IMR-90 (cell line): ENCODE results near the gene IFT57. TPM values are rescaled to one million over a fixed set of nuclear protein-coding genes. Genes with fewer than 3 reads are reported as not detected.

ENCODE experiments used
- ATAC-seq: fragments of 200-7000 bp; cut with Tn5 transposase; 2 replicates; pipeline ENCODE4 v1.9.1; 2020; ENCODE audit warnings: low read depth, mild to moderate bottlenecking, moderate library complexity
- BruUV-seq: library from RNA; stranded (reverse); fragments of 400-500 nt; replicated peaks from 2 replicates; lab custom pipeline; 2021; lab: Mats Ljungman, UMichigan
- CTCF ChIA-PET: fragments of 300-600 bp; formaldehyde crosslinking; extraction: SDS; loops from one replicate; lab custom pipeline; 2021; ENCODE audit warnings: antibody characterized with exemption; lab: Yijun Ruan, JAX
- POLR2A ChIA-PET: fragments of 300-600 bp; sonication (Branson Sonifier 250); formaldehyde crosslinking; loops from one replicate; lab custom pipeline; 2022; ENCODE audit warnings: antibody characterized with exemption; ENCODE audit not compliant: unreplicated experiment; lab: Charles Lee
- DNase-seq: peaks from one replicate; pipeline ENCODE4 v3.0.0; 2013
- H2AFZ ChIP-seq: replicated peaks from 2 replicates; pipeline ENCODE3; 2013; ENCODE audit warnings: low read length, mild to moderate bottlenecking; ENCODE audit not compliant: poor library complexity
- H2AK5ac ChIP-seq: 2 replicates; pipeline ENCODE4 v1.6.1; 2013; ENCODE audit warnings: low read depth, low read length, inconsistent platforms
- H2AK9ac ChIP-seq: replicated peaks from 2 replicates; pipeline ENCODE3; 2013; ENCODE audit warnings: mild to moderate bottlenecking, low read depth, low read length, moderate library complexity; ENCODE audit not compliant: poor library complexity
- H2BK120ac ChIP-seq: 2 replicates; pipeline ENCODE4 v1.6.1; 2013; ENCODE audit warnings: low read depth, low read length, inconsistent platforms
- H2BK15ac ChIP-seq: 3 replicates; pipeline ENCODE4 v1.6.1; 2013; ENCODE audit warnings: low read depth, low read length, inconsistent platforms
- H2BK20ac ChIP-seq: 2 replicates; pipeline ENCODE4 v1.6.1; 2013; ENCODE audit warnings: low read depth, mild to moderate bottlenecking, inconsistent platforms, low read length, moderate library complexity
- H2BK5ac ChIP-seq: 2 replicates; pipeline ENCODE4 v1.6.1; 2013; ENCODE audit warnings: mild to moderate bottlenecking, low read depth, low read length, inconsistent platforms; ENCODE audit not compliant: poor library complexity, severe bottlenecking
- H3K14ac ChIP-seq: replicated peaks from 2 replicates; pipeline ENCODE4 v1.6.1; 2013; ENCODE audit warnings: low read depth, low read length, inconsistent platforms
- H3K18ac ChIP-seq: 2 replicates; pipeline ENCODE4 v1.6.1; 2013; ENCODE audit warnings: low read depth, low read length, control low read depth
- H3K23ac ChIP-seq: 2 replicates; pipeline ENCODE4 v1.6.1; 2013; ENCODE audit warnings: low read depth, low read length, inconsistent platforms
- H3K27ac ChIP-seq: 2 replicates; pipeline ENCODE4 v1.5.1; 2013; ENCODE audit warnings: mild to moderate bottlenecking, control low read depth, low read length; ENCODE audit not compliant: insufficient read depth
- H3K27me3 ChIP-seq: 2 replicates; pipeline ENCODE4 v1.6.1; 2013; ENCODE audit warnings: low read length; ENCODE audit not compliant: control insufficient read depth, insufficient read depth
- H3K36me3 ChIP-seq: 2 replicates; pipeline ENCODE4 v1.6.1; 2013; ENCODE audit warnings: low read length, mixed read lengths; ENCODE audit not compliant: control insufficient read depth, insufficient read depth
- H3K4ac ChIP-seq: 2 replicates; pipeline ENCODE4 v1.6.1; 2013; ENCODE audit warnings: low read depth, low read length, inconsistent platforms
- H3K4me1 ChIP-seq: 2 replicates; pipeline ENCODE4 v1.6.1; 2013; ENCODE audit warnings: low read length, mixed read lengths; ENCODE audit not compliant: control insufficient read depth, insufficient read depth
- H3K4me2 ChIP-seq: 2 replicates; pipeline ENCODE4 v1.6.1; 2013; ENCODE audit warnings: low read depth, mild to moderate bottlenecking, control low read depth, low read length, moderate library complexity
- H3K4me3 ChIP-seq: 2 replicates; pipeline ENCODE4 v1.5.1; 2013; ENCODE audit warnings: low read depth, mild to moderate bottlenecking, control low read depth, low read length, moderate library complexity; ENCODE audit not compliant: insufficient read depth
- H3K56ac ChIP-seq: 2 replicates; pipeline ENCODE4 v1.6.1; 2013; ENCODE audit warnings: low read length, inconsistent platforms; ENCODE audit not compliant: insufficient read depth; ENCODE audit errors: extremely low read depth
- H3K79me1 ChIP-seq, 2 experiments: 2 replicates each; pipeline ENCODE4 v1.6.1; 2013; ENCODE audit warnings: low read length in 2 of 2, inconsistent platforms in 1 of 2, low read depth in 1 of 2
- H3K9ac ChIP-seq: 2 replicates; pipeline ENCODE4 v1.6.1; 2013; ENCODE audit warnings: low read depth, low read length, control low read depth
- H3K9me1 ChIP-seq: 2 replicates; pipeline ENCODE4 v1.6.1; 2013; ENCODE audit warnings: low read length, inconsistent platforms; ENCODE audit not compliant: insufficient read depth
- H3K9me3 ChIP-seq: 2 replicates; pipeline ENCODE4 v1.6.1; 2013; ENCODE audit warnings: low read length; ENCODE audit not compliant: control insufficient read depth, insufficient read depth
- H4K20me1 ChIP-seq: 2 replicates; pipeline ENCODE4 v1.6.1; 2013; ENCODE audit warnings: low read length, inconsistent platforms; ENCODE audit not compliant: insufficient read depth
- H4K5ac ChIP-seq: 2 replicates; pipeline ENCODE4 v1.6.1; 2013; ENCODE audit warnings: mild to moderate bottlenecking, low read depth, low read length, control low read depth
- H4K8ac ChIP-seq, 2 experiments: 2 replicates each; pipeline ENCODE4 v1.6.1; 2013; ENCODE audit warnings: low read depth in 2 of 2, low read length in 2 of 2, control low read depth in 1 of 2, inconsistent platforms in 1 of 2
- H4K91ac ChIP-seq: 2 replicates; pipeline ENCODE4 v1.6.1; 2013; ENCODE audit warnings: low read depth, low read length, inconsistent platforms; ENCODE audit not compliant: insufficient read depth
- BHLHE40 ChIP-seq: fragments of 150-350 bp; IDR thresholded peaks from 2 replicates; pipeline ENCODE4 v1.6.1; 2016; ENCODE audit warnings: mild to moderate bottlenecking, low read depth, low read length
- CEBPB ChIP-seq: IDR thresholded peaks from 2 replicates; pipeline ENCODE4 v1.6.1; 2012; ENCODE audit warnings: low read depth, low read length, improper control_type of control experiment
- CHD1 ChIP-seq: IDR thresholded peaks from 2 replicates; pipeline ENCODE4 v1.6.1; 2012; ENCODE audit warnings: low read depth, low read length, improper control_type of control experiment
- ELK1 ChIP-seq: fragments of 150-350 bp; IDR thresholded peaks from 2 replicates; pipeline ENCODE4 v1.6.1; 2016; ENCODE audit warnings: low read depth, mild to moderate bottlenecking, low read length, moderate library complexity, borderline replicate concordance
- FOS ChIP-seq: fragments of 150-350 bp; IDR thresholded peaks from 2 replicates; pipeline ENCODE4 v1.6.1; 2016; ENCODE audit warnings: low read depth, low read length
- MAFK ChIP-seq: IDR thresholded peaks from 2 replicates; pipeline ENCODE4 v1.6.1; 2012; ENCODE audit warnings: low read depth, low read length, improper control_type of control experiment
- MAZ ChIP-seq: IDR thresholded peaks from 2 replicates; pipeline ENCODE4 v1.6.1; 2012; ENCODE audit warnings: low read depth, mild to moderate bottlenecking, low read length, improper control_type of control experiment, moderate library complexity, borderline replicate concordance
- MXI1 ChIP-seq: IDR thresholded peaks from 2 replicates; pipeline ENCODE4 v1.6.1; 2012; ENCODE audit warnings: low read depth, mild to moderate bottlenecking, low read length, moderate library complexity, borderline replicate concordance
- NFE2L2 ChIP-seq: fragments of 150-350 bp; IDR thresholded peaks from 2 replicates; pipeline ENCODE4 v1.6.1; 2016; ENCODE audit warnings: low read depth, mild to moderate bottlenecking, low read length
- POLR2A ChIP-seq: IDR thresholded peaks from 2 replicates; pipeline ENCODE4 v1.6.1; 2012; ENCODE audit warnings: mild to moderate bottlenecking, low read depth, low read length
- RAD21 ChIP-seq: IDR thresholded peaks from 2 replicates; pipeline ENCODE4 v1.6.1; 2012; ENCODE audit warnings: low read length, improper control_type of control experiment
- RCOR1 ChIP-seq: IDR thresholded peaks from 2 replicates; pipeline ENCODE4 v1.6.1; 2012; ENCODE audit warnings: mild to moderate bottlenecking, low read length, improper control_type of control experiment; ENCODE audit not compliant: insufficient replicate concordance
- RFX5 ChIP-seq: IDR thresholded peaks from 2 replicates; pipeline ENCODE4 v1.8.0; 2012; ENCODE audit warnings: low read depth, mild to moderate bottlenecking, low read length, moderate library complexity
- SMC3 ChIP-seq: fragments of 150-350 bp; IDR thresholded peaks from 2 replicates; pipeline ENCODE4 v1.6.1; 2016; ENCODE audit warnings: low read depth, mild to moderate bottlenecking, antibody characterized with exemption, low read length, moderate library complexity
- USF2 ChIP-seq: fragments of 150-350 bp; IDR thresholded peaks from 2 replicates; pipeline ENCODE4 v1.6.1; 2017; ENCODE audit warnings: mild to moderate bottlenecking, antibody characterized with exemption, low read length, low read depth
- WGBS, 2 experiments: methylation state at CpG; one replicate each; pipeline versions ENCODE4 v1.1.5 to v1.1.7; 2013; ENCODE audit warnings: missing lambda C conversion rate in 2 of 2; ENCODE audit not compliant: insufficient read length in 1 of 2; ENCODE audit errors: extremely low coverage in 2 of 2; 5-methylcytosine and 5-hydroxymethylcytosine counted together
- dilution Hi-C: fragments of 300-500 bp; cut with HindIII; formaldehyde crosslinking; loops from one replicate; pipeline ENCODE4 v1.14.3; 2018; ENCODE audit warnings: low sequenced_read_pairs; ENCODE audit not compliant: unreplicated experiment
- in situ Hi-C: fragments of 300-500 bp; cut with MboI; formaldehyde crosslinking; loops from 3 replicates; pipeline ENCODE4 v1.14.3; 2019; ENCODE audit warnings: low sequenced_read_pairs, inconsistent platforms, mixed read lengths
- intact Hi-C: fragments of 100-400 bp; cut with micrococcal nuclease; formaldehyde crosslinking; loops from 2 replicates; pipeline ENCODE4 v1.10.0; 2022
- polyA plus RNA-seq, 3 experiments: library from polyadenylated mRNA; depleted of rRNA; stranded (reverse); fragments of >200 nt; gene quantifications; 2 replicates each; pipeline ENCODE4 v1.2.3, GENCODE V29; 2012; ENCODE audit warnings: low replicate concordance in 1 of 3
- total RNA-seq: library from RNA; depleted of rRNA; stranded (reverse); fragments of >200 nt; gene quantifications from 2 replicates; pipeline ENCODE4 v1.2.3, GENCODE V29; 2012
- TF ChIP-seq, protein P1 (sequence below): conservative IDR thresholded peaks from 2 replicates; pipeline ENCODE4 v1.5.1; 2012; ENCODE audit warnings: mild to moderate bottlenecking, low read depth, low read length, improper control_type of control experiment

The IFT57 gene
- total and polyA plus RNA-seq, 2 of the 4 experiments (the other 2 are of a cell fraction): 30.0 to 35.3 TPM

DNA sequence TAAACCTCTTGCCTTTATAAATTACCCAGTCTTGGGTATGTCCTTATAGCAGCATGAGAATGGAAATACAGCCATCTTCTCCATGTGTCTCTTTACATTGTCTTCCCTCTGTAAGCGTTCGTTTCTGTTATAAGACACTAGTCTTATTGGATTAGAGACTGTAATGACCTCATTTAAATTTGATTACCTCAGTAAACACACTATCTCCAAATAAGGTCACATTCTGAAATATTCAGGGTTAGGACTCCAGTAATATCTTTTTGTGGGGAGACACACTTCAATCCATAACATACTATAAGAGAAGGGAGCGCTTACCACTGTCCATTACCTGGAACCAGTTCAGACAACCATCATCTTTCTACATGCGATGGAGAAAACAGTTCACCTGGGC lies 97.1 kb downstream of the IFT57 start:
- BruUV-seq: no TSS peak
- Histone ChIP-seq H3K9me1 (peaks cover 9% of the 10 kb centered on the region), H3K4me2 (no peak overlapping the region), H3K14ac (no peak overlapping the region), H2BK15ac (no peak overlapping the region), H3K56ac (no peak overlapping the region), H3K27me3 (no peaks in the 10 kb centered on the region), H4K8ac (no peak overlapping the region), H3K79me1 (no peaks in the 10 kb centered on the region), H4K5ac (no peak overlapping the region), H2AK5ac (no peak overlapping the region), H3K4me1 (peaks cover 6% of the 10 kb centered on the region), H3K9ac (no peak overlapping the region), H3K36me3 (no peaks in the 10 kb centered on the region), H2AK9ac (no peak overlapping the region), H3K18ac (no peak overlapping the region), H3K9me3 (no peaks in the 10 kb centered on the region), H2AFZ (no peak overlapping the region), H3K4ac (no peak overlapping the region), H3K23ac (no peak overlapping the region), H2BK5ac (no peak overlapping the region), H3K4me3 (no peak overlapping the region), H4K91ac (no peak overlapping the region), H3K27ac (no peak overlapping the region), H2BK120ac (no peak overlapping the region), H4K20me1 (no peaks in the 10 kb centered on the region), H2BK20ac (no peak overlapping the region)
- CTCF ChIA-PET: interaction anchor here (0.7 kb wide), 1 partner anchor 289 kb away, joined by 3 read pairs; no protein-coding TSS in a partner anchor
- in situ Hi-C loops: no loop called here
- intact Hi-C loops: no loop called here
- DNase-seq: no peak
- dilution Hi-C loops: no loop called here
- TF ChIP-seq, protein P1, sequence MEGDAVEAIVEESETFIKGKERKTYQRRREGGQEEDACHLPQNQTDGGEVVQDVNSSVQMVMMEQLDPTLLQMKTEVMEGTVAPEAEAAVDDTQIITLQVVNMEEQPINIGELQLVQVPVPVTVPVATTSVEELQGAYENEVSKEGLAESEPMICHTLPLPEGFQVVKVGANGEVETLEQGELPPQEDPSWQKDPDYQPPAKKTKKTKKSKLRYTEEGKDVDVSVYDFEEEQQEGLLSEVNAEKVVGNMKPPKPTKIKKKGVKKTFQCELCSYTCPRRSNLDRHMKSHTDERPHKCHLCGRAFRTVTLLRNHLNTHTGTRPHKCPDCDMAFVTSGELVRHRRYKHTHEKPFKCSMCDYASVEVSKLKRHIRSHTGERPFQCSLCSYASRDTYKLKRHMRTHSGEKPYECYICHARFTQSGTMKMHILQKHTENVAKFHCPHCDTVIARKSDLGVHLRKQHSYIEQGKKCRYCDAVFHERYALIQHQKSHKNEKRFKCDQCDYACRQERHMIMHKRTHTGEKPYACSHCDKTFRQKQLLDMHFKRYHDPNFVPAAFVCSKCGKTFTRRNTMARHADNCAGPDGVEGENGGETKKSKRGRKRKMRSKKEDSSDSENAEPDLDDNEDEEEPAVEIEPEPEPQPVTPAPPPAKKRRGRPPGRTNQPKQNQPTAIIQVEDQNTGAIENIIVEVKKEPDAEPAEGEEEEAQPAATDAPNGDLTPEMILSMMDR: no peak
- TF ChIP-seq BHLHE40 (no peak), MAZ (no peak), SMC3 (no peak), ELK1 (no peak), RAD21 (no peak), POLR2A (no peak), NFE2L2 (no peak), MAFK (no peak), RFX5 (no peak), USF2 (no peak), MXI1 (no peak), CEBPB (no peak), RCOR1 (no peak), FOS (no peak), CHD1 (no peak)
- POLR2A ChIA-PET: no interaction called here
- WGBS, 2 experiments: no CpG with 5 or more reads among the region's 4 CpGs
- no peak for ATAC-seq
